Testis (tissue), 2 donors: Measurements from ENCODE around the gene KMT2B.

Experiments
- CTCF ChIP-seq, 3 experiments: fragments of 450-650 bp in 2 of 3; fragments of 200-600 bp in 1 of 3; sonication (generic) in 1 of 3; IDR thresholded peaks; one replicate each; pipeline ENCODE4 v1.5.1; 2016 to 2019; ENCODE audit warnings: antibody characterized with exemption in 3 of 3, mild to moderate bottlenecking in 2 of 3, moderate library complexity in 1 of 3
- POLR2A ChIP-seq: fragments of 450-650 bp; IDR thresholded peaks from one replicate; pipeline ENCODE4 v1.6.1; 2017; ENCODE audit warnings: antibody characterized with exemption, mild to moderate bottlenecking, moderate library complexity

DNA sequence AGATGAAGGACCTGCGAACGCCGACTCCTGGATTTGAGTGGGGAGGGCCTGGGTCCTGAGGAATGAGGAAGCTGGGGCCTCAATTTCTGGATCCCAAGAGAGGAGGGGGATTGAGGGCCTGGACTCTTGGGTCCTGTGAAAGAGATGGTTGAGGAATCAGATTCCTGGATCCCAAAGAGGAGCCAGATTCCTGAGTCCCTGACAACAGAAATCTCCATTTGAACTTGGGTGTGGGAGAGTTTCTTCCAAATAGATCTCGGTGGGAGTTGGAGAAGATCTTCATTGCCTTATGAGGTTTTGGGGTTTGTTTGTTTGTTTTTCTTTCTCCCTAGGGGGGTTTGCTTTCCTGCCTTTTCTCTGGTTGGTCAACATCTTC lies 28.3 kb downstream of the KMT2B start:
- no peak for TF ChIP-seq POLR2A
- no peak for TF ChIP-seq CTCF (IDR thresholded peaks at IDR 0.05)
